Measurements from ENCODE around the gene BMPER.

Gene BMPER

GRCh38 chr7:34191771-34192479 is 286.6 kb downstream of the BMPER start:
- no peak for FAIRE-seq

- no peak for FAIRE-seq
Observed at GRCh38 chr7:34192906-34193305, 287.6 kb downstream of the BMPER start.

DNA sequence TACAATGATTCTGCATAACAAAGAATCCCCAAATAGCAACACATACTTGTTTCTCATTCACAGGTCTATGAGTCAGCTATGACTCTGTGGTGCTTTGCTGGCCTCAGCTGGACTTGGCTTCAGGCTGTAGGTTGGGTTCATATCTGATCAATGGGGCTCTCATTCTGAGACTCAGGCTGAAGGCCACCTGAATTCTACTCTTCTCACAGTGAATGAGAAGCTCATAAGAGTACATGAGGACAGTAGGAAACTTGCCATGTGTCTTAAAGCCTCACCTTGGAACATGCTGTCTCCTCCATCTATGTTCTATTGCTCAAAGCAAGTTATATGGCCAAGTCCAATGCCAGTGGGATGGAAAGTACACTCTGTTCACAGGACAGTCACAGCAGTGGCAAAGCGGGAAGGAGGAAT is 292.9 kb downstream of the BMPER start:
- FAIRE-seq = no peak

Data from colon (tissue), 2 donors.